ENCODE data around the gene USP3.

The USP3 gene

DNA sequence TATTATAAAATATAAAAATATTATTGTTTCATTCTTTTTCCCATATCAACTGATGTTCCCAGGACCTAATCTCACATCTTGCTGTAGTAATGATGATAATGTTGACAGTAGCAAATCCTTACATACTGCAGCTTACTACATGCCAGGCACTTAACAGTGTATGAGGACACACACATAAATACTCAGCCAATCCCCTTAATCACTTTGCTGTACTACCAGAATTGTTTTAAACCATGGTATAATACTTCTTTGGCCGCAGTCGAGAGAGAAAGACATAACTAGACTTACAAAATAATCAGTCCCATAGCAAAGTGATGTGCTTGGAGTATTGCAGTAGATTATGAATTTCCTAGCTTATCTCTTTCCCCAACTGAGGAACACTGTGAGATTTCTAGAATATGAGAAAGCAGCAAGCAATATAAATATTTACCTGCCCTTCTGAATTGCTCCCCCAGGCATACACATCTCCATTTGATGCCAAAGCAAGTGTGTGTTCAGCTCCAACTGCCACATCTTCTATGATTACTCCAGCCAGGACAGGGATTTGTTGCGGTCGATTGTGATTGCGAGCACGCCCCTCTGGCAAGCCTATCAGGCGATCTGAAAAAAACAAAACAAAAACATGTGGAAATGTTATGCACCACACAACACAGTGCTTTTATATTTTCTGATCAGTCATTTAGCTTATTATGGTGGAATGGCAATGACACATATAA is 125.8 kb downstream of the USP3 start:
- TF ChIP-seq CTCF (conservative IDR thresholded peaks at IDR 0.05; ENCODE audit: low read length) (no peak), EZH2phosphoT487 (IDR thresholded peaks at IDR 0.05; ENCODE audit: borderline replicate concordance) (no peak)
- H3F3A ChIP-seq (ENCODE audit: low read depth) = no peaks in the 10 kb centered on the region
- no peaks in the 10 kb centered on the region for H3K9me3 ChIP-seq (ENCODE audit: insufficient read depth, low read depth, low read length)
- no peaks in the 10 kb centered on the region for H4K20me1 ChIP-seq (ENCODE audit: insufficient read depth, low read length, poor library complexity, severe bottlenecking)
- no peaks in the 10 kb centered on the region for H3K9me2 ChIP-seq (replicated peaks; ENCODE audit: low read depth, low read length)
- H3K4me3 ChIP-seq (ENCODE audit: low read length, poor library complexity, severe bottlenecking) = no peak overlapping the region
- H3K9ac ChIP-seq (ENCODE audit: low read depth, low read length, poor library complexity, severe bottlenecking) = no peak overlapping the region
- no peak overlapping the region for H2AFZ ChIP-seq (ENCODE audit: low read length)
- no peaks in the 10 kb centered on the region for H3K79me2 ChIP-seq (ENCODE audit: insufficient read depth, low read length)
- H3K4me2 ChIP-seq (ENCODE audit: low read depth, low read length, poor library complexity, severe bottlenecking) = no peak overlapping the region
- no peaks in the 10 kb centered on the region for H3K27me3 ChIP-seq (ENCODE audit: insufficient read depth, low read length, poor library complexity, severe bottlenecking)
- no peaks in the 10 kb centered on the region for H3K4me1 ChIP-seq (ENCODE audit: insufficient read depth, low read length, poor library complexity, severe bottlenecking)
- peaks cover 51% of the 10 kb centered on the region; the same call in 1 of the 2 replicates for H3K36me3 ChIP-seq (ENCODE audit: insufficient read depth, low read length)

GRCh38 chr15:63633312-63633711 is 128.9 kb downstream of the USP3 start:
- no peaks in the 10 kb centered on the region for H3F3A ChIP-seq (ENCODE audit: low read depth)
- H3K27me3 ChIP-seq (ENCODE audit: insufficient read depth, low read length, poor library complexity, severe bottlenecking) = no peaks in the 10 kb centered on the region
- H3K36me3 ChIP-seq (ENCODE audit: insufficient read depth, low read length) = peaks cover 59% of the 10 kb centered on the region; the same call in 1 of the 2 replicates
- H3K79me2 ChIP-seq (ENCODE audit: insufficient read depth, low read length) = no peaks in the 10 kb centered on the region
- no peaks in the 10 kb centered on the region for H3K4me1 ChIP-seq (ENCODE audit: insufficient read depth, low read length, poor library complexity, severe bottlenecking)
- H3K9me2 ChIP-seq (replicated peaks; ENCODE audit: low read depth, low read length) = no peaks in the 10 kb centered on the region
- no peak overlapping the region for H3K4me2 ChIP-seq (ENCODE audit: low read depth, low read length, poor library complexity, severe bottlenecking)
- no peaks in the 10 kb centered on the region for H3K9me3 ChIP-seq (ENCODE audit: insufficient read depth, low read depth, low read length)
- TF ChIP-seq CTCF (conservative IDR thresholded peaks at IDR 0.05; ENCODE audit: low read length) (no peak), EZH2phosphoT487 (IDR thresholded peaks at IDR 0.05; ENCODE audit: borderline replicate concordance) (no peak)
- H4K20me1 ChIP-seq (ENCODE audit: insufficient read depth, low read length, poor library complexity, severe bottlenecking) = no peaks in the 10 kb centered on the region
- no peak overlapping the region for H3K4me3 ChIP-seq (ENCODE audit: low read length, poor library complexity, severe bottlenecking)
- no peak overlapping the region for H2AFZ ChIP-seq (ENCODE audit: low read length)
- H3K9ac ChIP-seq (ENCODE audit: low read depth, low read length, poor library complexity, severe bottlenecking) = no peak overlapping the region

- Histone ChIP-seq H3K4me1 (ENCODE audit: insufficient read depth, low read length, poor library complexity, severe bottlenecking) (no peaks in the 10 kb centered on the region), H3K4me3 (ENCODE audit: low read length, poor library complexity, severe bottlenecking) (no peak overlapping the region), H3K4me2 (ENCODE audit: low read depth, low read length, poor library complexity, severe bottlenecking) (no peak overlapping the region), H3K9me3 (ENCODE audit: insufficient read depth, low read depth, low read length) (no peaks in the 10 kb centered on the region), H3K36me3 (ENCODE audit: insufficient read depth, low read length) (peaks cover 63% of the 10 kb centered on the region; the same call in 1 of the 2 replicates), H2AFZ (ENCODE audit: low read length) (no peak overlapping the region), H3K9me2 (replicated peaks; ENCODE audit: low read depth, low read length) (no peaks in the 10 kb centered on the region), H3K9ac (ENCODE audit: low read depth, low read length, poor library complexity, severe bottlenecking) (no peak overlapping the region), H3K27me3 (ENCODE audit: insufficient read depth, low read length, poor library complexity, severe bottlenecking) (no peaks in the 10 kb centered on the region), H3K79me2 (ENCODE audit: insufficient read depth, low read length) (no peaks in the 10 kb centered on the region), H3F3A (ENCODE audit: low read depth) (no peaks in the 10 kb centered on the region), H4K20me1 (ENCODE audit: insufficient read depth, low read length, poor library complexity, severe bottlenecking) (no peaks in the 10 kb centered on the region)
- no peak for TF ChIP-seq CTCF (conservative IDR thresholded peaks at IDR 0.05; ENCODE audit: low read length)
- TF ChIP-seq EZH2phosphoT487 (IDR thresholded peaks at IDR 0.05; ENCODE audit: borderline replicate concordance) = no peak
Observed at GRCh38 chr15:63634154-63634553, 129.8 kb downstream of the USP3 start.
